ENCODE measurements around the gene IGFBP3. TPM values are rescaled to one million over a fixed set of nuclear protein-coding genes. Genes with fewer than 3 reads are reported as not detected.

Gene IGFBP3
- total and polyA plus RNA-seq, 2 of the 13 experiments (the other 11 are each of a cell fraction or from before 2014, with no cell fraction given): 57.5 TPM; not detected in 1

DNA sequence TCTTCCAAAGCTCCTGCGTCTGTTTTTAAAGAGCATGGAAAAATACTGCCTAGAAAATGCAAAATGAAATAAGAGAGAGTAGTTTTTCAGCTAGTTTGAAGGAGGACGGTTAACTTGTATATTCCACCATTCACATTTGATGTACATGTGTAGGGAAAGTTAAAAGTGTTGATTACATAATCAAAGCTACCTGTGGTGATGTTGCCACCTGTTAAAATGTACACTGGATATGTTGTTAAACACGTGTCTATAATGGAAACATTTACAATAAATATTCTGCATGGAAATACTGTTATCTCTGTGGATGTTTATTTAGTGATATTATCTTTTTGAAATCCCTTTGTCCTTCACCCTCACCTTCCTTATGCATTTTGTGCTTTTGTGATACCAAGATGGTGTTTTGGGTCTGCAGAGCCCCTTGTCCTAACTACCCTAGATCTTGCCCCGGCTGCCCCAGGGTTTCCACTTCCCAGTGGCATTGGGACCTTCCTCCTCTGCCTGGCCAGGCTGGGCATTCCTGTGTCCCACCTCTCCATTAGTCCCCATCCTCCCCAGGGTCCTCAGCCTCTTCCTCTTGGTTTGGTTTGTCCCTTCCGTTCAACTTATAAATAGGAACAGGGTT lies 27.6 kb downstream of the IGFBP3 start (continued):
- TF ChIP-seq TSC22D2 (CRISPR knock-in tag; IDR thresholded peaks at IDR 0.05; ENCODE audit: borderline replicate concordance) (no peak), TAF15 (IDR thresholded peaks at IDR 0.05; ENCODE audit: low read depth, low read length, poor library complexity, severe bottlenecking) (no peak), ZNF276 (CRISPR knock-in tag; IDR thresholded peaks at IDR 0.05; ENCODE audit: low read depth) (no peak), NCOA5 (CRISPR knock-in tag; IDR thresholded peaks at IDR 0.05) (no peak), ZNF790 (CRISPR knock-in tag; IDR thresholded peaks at IDR 0.05; ENCODE audit: borderline replicate concordance) (peak; percentile 86), CREB3 (CRISPR knock-in tag; IDR thresholded peaks at IDR 0.05) (no peak), KDM5A (IDR thresholded peaks at IDR 0.05; ENCODE audit: borderline replicate concordance, low read length) (no peak), MATR3 (CRISPR knock-in tag; IDR thresholded peaks at IDR 0.05) (no peak), ZNF609 (CRISPR knock-in tag; IDR thresholded peaks at IDR 0.05; ENCODE audit: borderline replicate concordance) (no peak; the same call in 1 of the 2 replicates), ZFP37 (CRISPR knock-in tag; IDR thresholded peaks at IDR 0.05; ENCODE audit: borderline replicate concordance) (peak; percentile 78; the same call in 1 of the 2 replicates), NFE2L2 (IDR thresholded peaks at IDR 0.05; ENCODE audit: low read length) (no peak), ZNF101 (CRISPR knock-in tag; IDR thresholded peaks at IDR 0.05; ENCODE audit: borderline replicate concordance, low read depth) (no peak), GMEB2 (CRISPR knock-in tag; IDR thresholded peaks at IDR 0.05; ENCODE audit: low read depth) (peak; percentile 8; the same call in 1 of the 2 replicates), ATF4 (CRISPR knock-in tag; IDR thresholded peaks at IDR 0.05) (peak in 1 of 2 experiments; percentile 14; a peak in 1 of 4 replicates)
- TF ChIP-seq, protein P1, sequence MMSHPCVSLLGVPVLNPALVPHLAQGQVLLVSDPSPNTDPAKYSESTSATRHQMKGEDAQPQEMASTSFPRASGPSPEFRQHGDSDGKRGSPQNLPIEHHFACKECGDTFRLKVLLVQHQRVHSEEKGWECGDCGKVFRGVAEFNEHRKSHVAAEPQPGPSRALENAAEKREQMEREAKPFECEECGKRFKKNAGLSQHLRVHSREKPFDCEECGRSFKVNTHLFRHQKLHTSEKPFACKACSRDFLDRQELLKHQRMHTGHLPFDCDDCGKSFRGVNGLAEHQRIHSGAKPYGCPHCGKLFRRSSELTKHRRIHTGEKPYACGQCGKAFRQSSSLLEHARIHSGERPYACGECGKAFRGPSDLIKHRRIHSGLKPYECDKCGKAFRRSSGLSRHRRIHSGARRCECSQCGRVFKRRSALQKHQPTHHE (CRISPR knock-in tag; IDR thresholded peaks at IDR 0.05; ENCODE audit: borderline replicate concordance): no peak

Data from HepG2 (cell line).